ENCODE measurements around the gene CYP4B1.

DNA sequence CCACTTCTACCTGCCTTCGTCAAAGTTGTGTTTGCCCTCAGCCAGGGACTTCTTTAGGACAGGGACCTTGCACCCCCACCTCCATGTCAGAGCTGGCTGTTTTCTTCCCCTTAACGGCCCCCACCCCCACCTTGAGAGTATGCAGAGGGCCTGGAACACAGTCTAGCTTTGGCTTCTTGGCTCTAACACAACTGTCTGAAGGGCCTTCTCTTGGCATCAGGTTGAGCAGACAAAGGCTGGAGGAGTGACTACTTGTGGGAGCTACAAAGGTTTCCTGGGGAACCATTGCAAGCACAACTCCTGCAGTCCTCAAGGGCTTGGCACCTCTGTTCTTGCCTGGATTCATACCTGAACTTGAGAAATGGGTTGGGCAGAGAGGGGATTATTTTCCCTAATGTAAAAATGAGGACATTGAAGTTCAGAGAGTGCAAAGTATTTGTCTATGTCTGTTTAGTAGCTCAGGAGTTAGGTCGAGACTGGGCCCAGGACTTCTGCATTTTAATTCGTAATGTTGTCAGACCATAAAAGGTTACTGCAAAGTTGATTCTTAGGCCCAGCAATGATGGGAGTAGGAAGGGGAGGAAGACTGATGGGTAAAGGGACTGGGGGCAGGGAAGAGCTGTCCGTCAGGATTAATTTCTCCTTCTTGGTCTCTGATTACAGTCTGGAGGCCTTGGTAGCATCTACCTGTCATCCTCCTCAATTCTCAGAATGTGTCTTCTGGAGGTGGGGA lies 2.6 kb downstream of the CYP4B1 start:
- TF ChIP-seq EZH2 (IDR thresholded peaks at IDR 0.05; ENCODE audit: borderline replicate concordance) = no peak
- TF ChIP-seq, protein P1, sequence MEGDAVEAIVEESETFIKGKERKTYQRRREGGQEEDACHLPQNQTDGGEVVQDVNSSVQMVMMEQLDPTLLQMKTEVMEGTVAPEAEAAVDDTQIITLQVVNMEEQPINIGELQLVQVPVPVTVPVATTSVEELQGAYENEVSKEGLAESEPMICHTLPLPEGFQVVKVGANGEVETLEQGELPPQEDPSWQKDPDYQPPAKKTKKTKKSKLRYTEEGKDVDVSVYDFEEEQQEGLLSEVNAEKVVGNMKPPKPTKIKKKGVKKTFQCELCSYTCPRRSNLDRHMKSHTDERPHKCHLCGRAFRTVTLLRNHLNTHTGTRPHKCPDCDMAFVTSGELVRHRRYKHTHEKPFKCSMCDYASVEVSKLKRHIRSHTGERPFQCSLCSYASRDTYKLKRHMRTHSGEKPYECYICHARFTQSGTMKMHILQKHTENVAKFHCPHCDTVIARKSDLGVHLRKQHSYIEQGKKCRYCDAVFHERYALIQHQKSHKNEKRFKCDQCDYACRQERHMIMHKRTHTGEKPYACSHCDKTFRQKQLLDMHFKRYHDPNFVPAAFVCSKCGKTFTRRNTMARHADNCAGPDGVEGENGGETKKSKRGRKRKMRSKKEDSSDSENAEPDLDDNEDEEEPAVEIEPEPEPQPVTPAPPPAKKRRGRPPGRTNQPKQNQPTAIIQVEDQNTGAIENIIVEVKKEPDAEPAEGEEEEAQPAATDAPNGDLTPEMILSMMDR (IDR thresholded peaks at IDR 0.05; ENCODE audit: poor library complexity) = no peak

Measured in hepatocyte (in vitro differentiated cells).